ENCODE data around the gene EZH2.

DNA sequence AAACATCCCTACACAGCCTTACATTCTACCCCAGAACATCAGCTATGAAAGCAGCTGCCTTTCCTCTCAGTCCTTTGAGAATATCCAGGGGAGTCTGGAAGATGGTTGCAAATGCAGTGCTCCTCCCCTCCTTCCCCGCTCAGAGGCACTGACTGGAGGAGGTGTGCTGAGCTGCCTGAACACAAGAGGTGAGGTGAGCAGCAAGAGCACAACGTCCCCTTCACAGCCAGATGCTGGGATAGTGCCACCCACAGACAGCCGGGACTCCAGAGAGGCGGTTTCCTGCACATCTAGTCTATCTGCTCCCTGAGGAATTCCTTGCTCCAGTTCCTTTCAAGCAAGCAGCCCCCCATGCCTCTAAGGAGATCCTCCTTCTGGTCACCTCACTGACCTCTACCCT lies 74.2 kb downstream of the EZH2 start:
- TF ChIP-seq NFRKB (IDR thresholded peaks at IDR 0.05) (no peak), FOXM1 (IDR thresholded peaks at IDR 0.05; ENCODE audit: borderline replicate concordance) (no peak), L3MBTL2 (conservative IDR thresholded peaks at IDR 0.05) (no peak), FOXK2 (IDR thresholded peaks at IDR 0.05) (no peak)
